ENCODE data around the gene TOR2A.

DNA sequence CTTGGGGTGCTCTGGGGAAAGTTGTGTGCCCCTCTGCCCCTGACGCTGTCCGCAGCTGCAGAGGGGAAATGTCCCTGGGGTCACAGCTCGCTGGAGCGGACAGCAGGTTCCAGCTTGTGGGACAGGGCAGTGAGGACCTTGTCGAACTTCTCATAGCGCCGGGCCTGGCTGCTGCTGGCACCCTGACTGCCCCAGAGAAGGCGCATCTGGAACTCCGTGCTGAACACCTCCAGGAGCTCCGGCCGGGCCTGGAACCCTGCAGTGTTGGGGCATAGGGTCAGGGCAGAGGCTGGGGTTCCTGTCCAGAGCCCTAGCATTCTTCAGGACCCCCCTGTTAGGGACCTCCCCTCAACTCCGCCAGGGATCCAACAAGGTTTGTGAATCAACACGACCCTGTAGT is 3.6 kb upstream of the TOR2A start:
- TF ChIP-seq, protein P1, sequence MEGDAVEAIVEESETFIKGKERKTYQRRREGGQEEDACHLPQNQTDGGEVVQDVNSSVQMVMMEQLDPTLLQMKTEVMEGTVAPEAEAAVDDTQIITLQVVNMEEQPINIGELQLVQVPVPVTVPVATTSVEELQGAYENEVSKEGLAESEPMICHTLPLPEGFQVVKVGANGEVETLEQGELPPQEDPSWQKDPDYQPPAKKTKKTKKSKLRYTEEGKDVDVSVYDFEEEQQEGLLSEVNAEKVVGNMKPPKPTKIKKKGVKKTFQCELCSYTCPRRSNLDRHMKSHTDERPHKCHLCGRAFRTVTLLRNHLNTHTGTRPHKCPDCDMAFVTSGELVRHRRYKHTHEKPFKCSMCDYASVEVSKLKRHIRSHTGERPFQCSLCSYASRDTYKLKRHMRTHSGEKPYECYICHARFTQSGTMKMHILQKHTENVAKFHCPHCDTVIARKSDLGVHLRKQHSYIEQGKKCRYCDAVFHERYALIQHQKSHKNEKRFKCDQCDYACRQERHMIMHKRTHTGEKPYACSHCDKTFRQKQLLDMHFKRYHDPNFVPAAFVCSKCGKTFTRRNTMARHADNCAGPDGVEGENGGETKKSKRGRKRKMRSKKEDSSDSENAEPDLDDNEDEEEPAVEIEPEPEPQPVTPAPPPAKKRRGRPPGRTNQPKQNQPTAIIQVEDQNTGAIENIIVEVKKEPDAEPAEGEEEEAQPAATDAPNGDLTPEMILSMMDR (IDR thresholded peaks at IDR 0.05; ENCODE audit: low read depth, low read length): no peak
- no peak for TF ChIP-seq EZH2phosphoT487 (IDR thresholded peaks at IDR 0.05; ENCODE audit: low read depth)

All from OCI-LY3 (cell line).